Epithelial cell of umbilical artery (primary cell): ENCODE measurements around the gene OR14J1. TPM values are rescaled to one million over a fixed set of nuclear protein-coding genes. Genes with fewer than 3 reads are reported as not detected.

Source experiments
- total RNA-seq: library from RNA; depleted of rRNA; stranded (reverse); fragments of >200 nt; gene quantifications from 2 replicates; pipeline ENCODE4 v1.2.3, GENCODE V29; 2014

The OR14J1 gene, protein sequence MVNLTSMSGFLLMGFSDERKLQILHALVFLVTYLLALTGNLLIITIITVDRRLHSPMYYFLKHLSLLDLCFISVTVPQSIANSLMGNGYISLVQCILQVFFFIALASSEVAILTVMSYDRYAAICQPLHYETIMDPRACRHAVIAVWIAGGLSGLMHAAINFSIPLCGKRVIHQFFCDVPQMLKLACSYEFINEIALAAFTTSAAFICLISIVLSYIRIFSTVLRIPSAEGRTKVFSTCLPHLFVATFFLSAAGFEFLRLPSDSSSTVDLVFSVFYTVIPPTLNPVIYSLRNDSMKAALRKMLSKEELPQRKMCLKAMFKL
- total RNA-seq: not detected in 2 replicates

DNA sequence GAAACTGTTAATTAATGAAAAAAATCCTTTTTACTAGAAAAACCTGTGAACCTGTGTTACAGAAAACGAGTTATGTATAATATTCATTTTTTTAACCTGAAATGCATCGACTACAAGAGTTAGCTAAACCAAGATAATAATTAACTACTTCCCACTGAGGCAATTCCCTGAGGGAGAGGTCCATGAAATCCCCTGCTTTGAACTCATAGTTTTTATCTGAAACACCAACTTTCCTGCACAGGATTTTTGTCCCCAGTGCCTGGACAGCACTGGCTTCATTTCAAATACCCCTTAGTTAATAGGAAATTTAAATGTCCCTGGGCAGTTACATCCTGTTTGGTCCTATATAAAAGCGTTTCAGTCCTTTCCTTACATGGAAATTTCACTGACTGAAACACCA, at the start of gene OR14J1:
Gene OR14J1, plus strand, starts transcription at position 386 of the 400 bp plus-strand sequence. CDS start 4,989 bp downstream, outside the sequence.

Other genes with a start within 250 kb of the OR14J1 start
- not detected in 2 replicates for gene OR2B3, start 214.4 kb upstream of the OR14J1 start, total RNA-seq
- not detected in 2 replicates for gene OR2J1, start 202.2 kb upstream of the OR14J1 start, total RNA-seq
- not detected in 2 replicates for gene OR2J3, start 193.6 kb upstream of the OR14J1 start, total RNA-seq
- gene OR2J2, start 130.8 kb upstream of the OR14J1 start, total RNA-seq: not detected in 2 replicates
- gene OR5V1, start 67.2 kb downstream of the OR14J1 start, total RNA-seq: not detected in 2 replicates
- not detected in 2 replicates for gene OR12D3, start 73.6 kb downstream of the OR14J1 start, total RNA-seq
- gene OR12D2, start 93.9 kb downstream of the OR14J1 start, total RNA-seq: not detected in 2 replicates
- not detected in 2 replicates for gene OR12D1, start 113.2 kb downstream of the OR14J1 start, total RNA-seq
- not detected in 2 replicates for gene OR10C1, start 137.6 kb downstream of the OR14J1 start, total RNA-seq
- gene OR11A1, start 155.4 kb downstream of the OR14J1 start, total RNA-seq: not detected in 2 replicates
- not detected in 2 replicates for gene OR2H1, start 155.5 kb downstream of the OR14J1 start, total RNA-seq
- not detected in 2 replicates for gene MAS1L, start 186.3 kb downstream of the OR14J1 start, total RNA-seq